GM12878 (cell line): ENCODE measurements around the gene RAB9B. TPM values are rescaled to one million over a fixed set of nuclear protein-coding genes. Genes with fewer than 3 reads are reported as not detected.

ENCODE experiments used
- ATAC-seq: fragments of 200-7000 bp; cut with Tn5 transposase; 3 replicates; pipeline ENCODE4 v1.9.1; 2020; ENCODE audit warnings: mild to moderate bottlenecking, moderate library complexity
- BruUV-seq: library from RNA; stranded (reverse); fragments of 400-500 nt; replicated peaks from 2 replicates; lab custom pipeline; 2021; lab: Mats Ljungman, UMichigan
- CTCF ChIA-PET: fragments of 300-600 bp; sonication (Branson Sonifier 250); formaldehyde crosslinking; extraction: SDS; loops from one replicate; lab custom pipeline; 2021; ENCODE audit warnings: inconsistent platforms; lab: Yijun Ruan, JAX
- POLR2A ChIA-PET: fragments of 350-600 bp; formaldehyde crosslinking; extraction: SDS; loops from one replicate; lab custom pipeline; 2021; ENCODE audit warnings: inconsistent platforms; lab: Charles Lee
- RAD21 ChIA-PET: fragments of 300-600 bp; sonication (Branson Sonifier 250); formaldehyde crosslinking; loops from one replicate; lab custom pipeline; 2023; ENCODE audit warnings: antibody characterized with exemption; ENCODE audit not compliant: unreplicated experiment; lab: Charles Lee
- SMC1A ChIA-PET: fragments of 300-600 bp; sonication (Branson Sonifier 250); formaldehyde crosslinking; loops from one replicate; lab custom pipeline; 2023; ENCODE audit not compliant: unreplicated experiment, uncharacterized antibody; lab: Charles Lee
- DNase-seq: peaks from one replicate; pipeline ENCODE4 v3.0.0-alpha.2; 2011; ENCODE audit warnings: low read depth, low spot score
- FAIRE-seq: peaks from 3 replicates; lab custom pipeline; 2011; peaks lifted over from hg19 to GRCh38; lab: Jason Lieb, UNC
- H2AFZ ChIP-seq: 2 replicates; pipeline ENCODE4 v1.6.0; 2011; ENCODE audit warnings: low read depth, low read length, control low read depth; ENCODE audit not compliant: control insufficient read depth
- H3K27ac ChIP-seq: 2 replicates; pipeline ENCODE4 v1.5.1; 2011; ENCODE audit warnings: control low read depth; ENCODE audit not compliant: control insufficient read depth, insufficient read depth
- H3K27me3 ChIP-seq, 2 experiments: replicated peaks in 1 of 2; 2 replicates each; pipeline versions ENCODE4 v1.6.0 to v1.6.1; 2011; ENCODE audit warnings: low read length in 1 of 2; ENCODE audit not compliant: control insufficient read depth in 2 of 2, insufficient read depth in 2 of 2
- H3K36me3 ChIP-seq, 2 experiments: 2 replicates each; pipeline ENCODE4 v1.5.1; 2011; ENCODE audit warnings: low read length in 1 of 2; ENCODE audit not compliant: control insufficient read depth in 2 of 2, insufficient read depth in 2 of 2
- H3K4me1 ChIP-seq: 2 replicates; pipeline ENCODE4 v1.6.1; 2011; ENCODE audit warnings: mild to moderate bottlenecking, low read length, moderate library complexity, mixed read lengths; ENCODE audit not compliant: control insufficient read depth, insufficient read depth
- H3K4me2 ChIP-seq: 2 replicates; pipeline ENCODE4 v1.6.0; 2011; ENCODE audit warnings: control low read depth; ENCODE audit not compliant: control insufficient read depth, insufficient read depth
- H3K4me3 ChIP-seq: fragments of 200-600 bp; sonication (generic); 2 replicates; pipeline ENCODE4 v1.5.1; 2016
- H3K79me2 ChIP-seq: 2 replicates; pipeline ENCODE4 v1.6.0; 2011; ENCODE audit warnings: low read length; ENCODE audit not compliant: control insufficient read depth, insufficient read depth
- H3K9ac ChIP-seq: 2 replicates; pipeline ENCODE4 v1.8.0; 2011; ENCODE audit warnings: low read length, control low read depth, mixed read lengths; ENCODE audit not compliant: control insufficient read depth, insufficient read depth
- H3K9me3 ChIP-seq: replicated peaks from 3 replicates; pipeline ENCODE4 v1.5.1; 2011; ENCODE audit warnings: mild to moderate bottlenecking, low read length; ENCODE audit not compliant: control insufficient read depth, insufficient read depth
- H4K20me1 ChIP-seq: 2 replicates; pipeline ENCODE4 v1.6.0; 2011; ENCODE audit not compliant: control insufficient read depth, insufficient read depth
- ATF2 ChIP-seq: IDR thresholded peaks from 2 replicates; pipeline ENCODE4 v1.6.1; 2012; ENCODE audit warnings: low read length, inconsistent platforms
- ATF3 ChIP-seq: IDR thresholded peaks from 2 replicates; pipeline ENCODE4 v1.6.1; 2011; ENCODE audit warnings: low read depth, mild to moderate bottlenecking, low read length, moderate library complexity, borderline replicate concordance; ENCODE audit errors: extremely low read depth
- BCL3 ChIP-seq: IDR thresholded peaks from 2 replicates; pipeline ENCODE4 v1.6.1; 2011; ENCODE audit warnings: borderline replicate concordance, low read depth, mild to moderate bottlenecking, moderate library complexity, low read length; ENCODE audit not compliant: insufficient read depth, poor library complexity, severe bottlenecking
- CREM ChIP-seq: IDR thresholded peaks from 2 replicates; pipeline ENCODE4 v1.6.1; 2014; ENCODE audit warnings: antibody characterized with exemption, low read depth
- HDAC2 ChIP-seq: fragments of 200-600 bp; sonication (generic); IDR thresholded peaks from 2 replicates; pipeline ENCODE4 v1.6.1; 2017
- HDAC6 ChIP-seq: fragments of 200-600 bp; sonication (generic); IDR thresholded peaks from one replicate; pipeline ENCODE4 v1.8.0; 2017; ENCODE audit warnings: antibody characterized with exemption; ENCODE audit not compliant: unreplicated experiment
- MEF2A ChIP-seq: IDR thresholded peaks from 2 replicates; pipeline ENCODE4 v1.6.1; 2011; ENCODE audit warnings: low read depth, mild to moderate bottlenecking, low read length, moderate library complexity; ENCODE audit not compliant: insufficient read depth
- NR2C1 ChIP-seq: fragments of 450-650 bp; IDR thresholded peaks from 2 replicates; pipeline ENCODE4 v1.6.1; 2017; ENCODE audit warnings: antibody characterized with exemption, mild to moderate bottlenecking, moderate library complexity
- SPI1 ChIP-seq: IDR thresholded peaks from 2 replicates; pipeline ENCODE4 v1.6.1; 2011; ENCODE audit warnings: low read depth, mild to moderate bottlenecking, low read length, moderate library complexity, borderline replicate concordance; ENCODE audit not compliant: insufficient read depth
- USF2 ChIP-seq: IDR thresholded peaks from 2 replicates; pipeline ENCODE4 v1.6.1; 2011; ENCODE audit warnings: low read depth, low read length, improper control_type of control experiment, borderline replicate concordance
- ZNF384 ChIP-seq: IDR thresholded peaks from 2 replicates; pipeline ENCODE4 v1.6.1; 2012; ENCODE audit warnings: low read depth, mild to moderate bottlenecking, low read length, improper control_type of control experiment, borderline replicate concordance
- WGBS: methylation state at CpG from one replicate; pipeline ENCODE4 v1.1.6; 2016; ENCODE audit warnings: low lambda C conversion rate; ENCODE audit not compliant: insufficient replicate concordance, insufficient coverage; ENCODE audit errors: missing lambda C conversion rate; 5-methylcytosine and 5-hydroxymethylcytosine counted together
- in situ Hi-C: fragments of 300-500 bp; cut with MboI; formaldehyde crosslinking; loops from 9 replicates; pipeline ENCODE4 v1.14.3; 2018; ENCODE audit warnings: mixed read lengths
- intact Hi-C: fragments of 100-400 bp; cut with micrococcal nuclease; formaldehyde crosslinking; loops from one replicate; pipeline ENCODE4 v1.14.2; 2022; ENCODE audit not compliant: unreplicated experiment
- polyA plus RNA-seq, 11 experiments: library from polyadenylated mRNA; depleted of rRNA in 4 of 11; unstranded in 6 of 11; stranded (reverse) in 5 of 11; fragments of >200 nt; fragmentation: Nextera tagmentation in 4 of 11; fragmentation: Illumina TruSeq in 1 of 11; extraction: Ambion mirVana in 4 of 11; extraction: Trizol in 1 of 11; gene quantifications; 1 replicate in 1 of 11; 2 replicates in 10 of 11; pipeline versions ENCODE4 v1.2.1 to v1.2.3, GENCODE V29; 2011 to 2016; ENCODE audit warnings: inconsistent platforms in 2 of 11, missing spikeins in 2 of 11, low read depth in 1 of 11
- total RNA-seq, 4 experiments: library from RNA; depleted of rRNA in 3 of 4; stranded (reverse); fragments of >200 nt in 3 of 4; fragmentation: Illumina TruSeq in 1 of 4; extraction: Trizol in 1 of 4; gene quantifications; 2 replicates each; pipeline versions ENCODE4 v1.2.1 to v1.2.3, GENCODE V29; 2013 to 2021

Gene RAB9B
- total and polyA plus RNA-seq, 10 of the 15 experiments (the other 5 are each of a cell fraction or from before 2014, with no cell fraction given) = 0.05 to 0.30 (median 0.19) TPM

- Histone ChIP-seq H3K27me3 (peaks cover 0 to 2% of the 10 kb centered on the region in 2 experiments; a peak in 2 of 4 replicates), H2AFZ (no peak overlapping the region), H3K36me3 (no peaks in the 10 kb centered on the region), H3K4me3 (no peak overlapping the region), H3K4me2 (no peak overlapping the region), H4K20me1 (no peaks in the 10 kb centered on the region), H3K9ac (no peak overlapping the region), H3K27ac (no peak overlapping the region), H3K79me2 (no peaks in the 10 kb centered on the region), H3K9me3 (no peaks in the 10 kb centered on the region), H3K4me1 (no peaks in the 10 kb centered on the region)
- 0% methylated on average over 3 of the region's 3 CpGs for whole genome bisulfite sequencing
- intact Hi-C loops (no loop called here), in situ Hi-C loops (no loop called here)
- no TSS peak for BruUV-seq
- RAD21 ChIA-PET = no interaction called here
- DNase-seq (no peak), FAIRE-seq (no peak), ATAC-seq (no peak)
- SMC1A ChIA-PET = interaction anchor here (1.0 kb wide), 1 partner anchor 53 kb away, joined by 3 read pairs; no protein-coding TSS in a partner anchor
- CTCF ChIA-PET = interaction anchor here (1.7 kb wide), 1 partner anchor 35 kb away, joined by 5 read pairs; no protein-coding TSS in a partner anchor
- TF ChIP-seq HDAC6 (no peak), HDAC2 (no peak), NR2C1 (no peak), CREM (no peak), ZNF384 (no peak), BCL3 (no peak), SPI1 (no peak), ATF3 (no peak), MEF2A (no peak), ATF2 (no peak), USF2 (no peak)
- POLR2A ChIA-PET = no interaction called here
These were observed 48.9 kb downstream of the RAB9B start for GRCh38 chrX:103783196-103783595.
